Activated CD4-positive, alpha-beta T cell treated with anti-CD3 and anti-CD28 coated beads, Interleukin-2, amount 50 U/mL, for 4 hours (primary cell): ENCODE measurements around the gene PPP1R15B.

ENCODE experiments used
- DNase-seq, 2 experiments: peaks; one replicate each; pipeline ENCODE4 v3.0.0-alpha.2; 2020

PPP1R15B gene

DNA sequence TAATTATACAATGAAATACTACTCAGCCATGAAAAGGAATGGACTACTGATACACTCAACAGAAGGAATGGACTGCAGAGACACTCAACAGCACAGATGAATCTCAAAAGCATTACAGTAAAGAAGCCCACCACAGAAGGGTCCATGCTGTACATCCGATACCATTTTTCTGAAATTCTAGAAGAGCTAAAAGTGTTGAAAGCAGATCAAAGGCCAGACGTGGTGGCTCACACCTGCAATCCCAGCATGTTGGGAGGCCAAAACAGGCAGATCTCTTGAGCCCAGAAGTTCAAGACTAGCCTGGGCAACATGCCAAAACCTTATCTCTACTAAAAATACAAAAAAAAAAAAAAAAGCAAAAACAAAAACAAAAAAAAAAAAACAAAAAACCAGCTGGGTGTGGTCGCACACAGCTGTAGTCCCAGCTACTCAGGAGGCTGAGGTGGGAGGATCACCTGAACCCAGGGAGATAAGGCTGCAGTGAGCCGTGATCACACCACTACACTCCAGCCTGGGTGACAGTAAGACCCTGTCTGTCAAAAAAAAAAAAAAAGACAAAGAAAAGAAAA, 15.5 kb downstream of the PPP1R15B start:
- DNase-seq: no peak

GRCh38 chr1:204391629-204392028, 20.0 kb downstream of the PPP1R15B start:
- DNase-seq: no peak

GRCh38 chr1:204390751-204391466, 20.7 kb downstream of the PPP1R15B start:
- DNase-seq: no peak

DNA sequence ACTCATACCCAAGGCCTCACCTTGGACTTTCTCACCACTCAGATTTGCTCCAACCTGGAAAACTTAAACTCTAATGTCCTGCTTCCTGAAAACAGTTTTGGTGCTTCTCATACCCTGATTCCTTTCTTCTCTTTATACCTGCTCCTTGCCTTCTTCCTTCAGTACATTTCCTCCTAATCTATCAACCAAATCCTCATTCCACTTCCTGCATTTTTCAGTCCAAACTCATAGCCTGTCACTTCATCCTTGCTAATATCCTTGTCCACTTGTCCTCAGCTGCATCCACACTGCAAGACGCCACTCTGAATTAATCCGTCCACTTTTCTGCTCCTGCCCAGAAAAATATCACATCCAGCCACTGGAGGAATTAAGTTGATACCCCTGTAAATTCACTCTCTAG, 25.9 kb downstream of the PPP1R15B start:
- DNase-seq: no peak

GRCh38 chr1:204384636-204385352, 26.8 kb downstream of the PPP1R15B start:
- DNase-seq: no peak

DNA sequence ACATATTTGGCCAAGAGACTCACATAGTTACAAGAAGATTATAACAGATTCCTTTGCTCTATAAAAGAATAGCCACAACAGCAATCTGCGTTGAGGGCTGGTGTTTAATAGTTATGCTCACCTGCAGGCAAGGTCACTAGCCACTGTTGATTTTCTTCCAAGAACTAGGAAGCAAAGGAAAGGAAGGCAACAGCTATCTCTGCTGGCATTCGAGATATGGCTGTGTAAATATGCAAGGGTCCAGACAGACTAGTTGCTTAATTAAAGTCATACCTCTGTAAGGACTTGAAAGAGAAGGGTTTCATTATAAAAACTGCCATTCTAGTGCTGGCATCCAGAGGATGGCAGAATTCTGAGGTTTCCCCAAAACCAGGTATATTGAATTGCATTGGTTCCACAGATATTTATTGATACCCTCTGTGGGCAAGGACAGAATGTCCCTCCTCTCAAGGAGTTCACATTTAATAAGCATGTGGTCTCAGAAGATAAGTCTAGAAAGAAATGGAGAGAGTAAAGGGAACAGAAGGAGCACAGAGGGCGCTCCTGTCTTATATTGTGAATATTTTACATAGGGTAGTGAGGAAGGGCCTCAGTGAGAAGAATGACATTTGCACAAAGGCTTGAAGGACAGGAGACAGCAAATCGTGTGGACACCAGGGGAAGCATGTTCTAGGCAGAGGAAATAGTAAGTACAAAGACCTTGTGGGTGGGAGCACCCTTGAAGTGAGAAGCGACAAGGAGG, 28.3 kb downstream of the PPP1R15B start:
- DNase-seq: no peak

- DNase-seq: no peak
These were observed 28.9 kb downstream of the PPP1R15B start for GRCh38 chr1:204382714-204383083.

DNA sequence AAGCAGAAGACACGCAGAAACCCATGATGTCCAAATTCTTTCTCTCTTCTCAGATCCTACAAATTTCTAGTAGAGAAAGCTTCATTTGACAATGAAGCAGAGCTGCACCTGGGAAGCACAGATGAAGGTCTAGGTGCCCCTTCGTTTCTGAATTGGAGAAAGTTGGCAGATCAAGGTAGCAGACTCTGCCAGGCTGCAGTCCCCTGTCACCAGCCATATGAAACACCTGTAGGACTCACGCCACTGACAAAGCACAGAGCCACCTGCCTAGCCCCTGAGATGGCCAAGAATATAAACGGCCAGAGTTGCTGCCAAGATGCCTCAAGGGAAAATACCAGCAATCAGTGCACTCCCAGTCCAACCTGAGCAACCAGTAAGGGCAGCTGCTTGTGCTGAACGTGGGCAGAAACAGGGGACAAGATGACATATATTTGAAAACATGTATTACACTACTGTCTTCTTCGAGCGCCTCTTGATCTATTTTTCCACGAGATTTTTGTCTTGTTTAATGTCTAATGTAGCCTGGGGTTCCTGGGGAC, 31.3 kb downstream of the PPP1R15B start:
- DNase-seq: no peak

DNA sequence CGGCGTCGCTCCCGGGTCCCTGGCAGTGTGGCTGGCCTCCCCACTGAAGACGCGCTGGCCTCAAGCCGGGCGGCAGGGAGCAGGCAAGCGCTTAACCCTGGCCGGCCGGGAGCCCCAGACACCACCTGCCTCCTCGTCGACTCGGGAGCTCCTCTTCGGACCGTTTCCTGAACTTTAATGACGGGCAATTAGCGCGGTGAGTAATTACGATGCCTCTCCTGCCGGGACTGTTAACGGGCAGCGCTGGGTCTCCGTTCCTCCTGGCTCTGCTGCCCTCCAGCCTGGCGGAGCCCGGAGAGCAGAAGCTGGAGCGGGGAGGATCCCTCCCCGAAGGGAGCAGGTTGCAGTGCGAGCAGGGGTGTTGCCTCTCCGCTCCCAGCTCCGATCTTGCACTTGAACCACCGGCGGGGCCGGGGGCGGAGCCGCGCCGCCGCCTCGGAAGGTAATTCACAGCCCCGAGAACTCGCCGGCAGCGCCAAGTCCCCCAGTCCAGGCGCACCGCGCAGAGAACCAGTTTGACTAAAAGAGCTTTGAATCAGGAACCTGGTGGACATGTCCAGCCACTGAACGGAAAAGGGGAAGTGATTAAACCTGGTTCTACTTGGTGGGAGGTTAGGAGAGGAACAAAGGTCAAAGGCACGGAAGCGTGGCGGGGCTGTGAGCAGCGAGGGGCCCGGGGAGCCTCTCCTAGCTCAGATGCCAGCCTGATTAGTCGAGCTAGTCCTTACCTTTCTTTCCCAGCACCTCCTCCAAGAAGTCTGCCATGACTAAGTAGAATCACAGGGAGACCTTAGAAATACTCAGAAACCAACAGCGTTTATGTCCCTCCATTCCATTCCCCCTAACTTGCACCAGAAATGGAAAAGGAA, 33.6 kb downstream of the PPP1R15B start:
- peak; percentile 38 to 40 for DNase-seq

DNA sequence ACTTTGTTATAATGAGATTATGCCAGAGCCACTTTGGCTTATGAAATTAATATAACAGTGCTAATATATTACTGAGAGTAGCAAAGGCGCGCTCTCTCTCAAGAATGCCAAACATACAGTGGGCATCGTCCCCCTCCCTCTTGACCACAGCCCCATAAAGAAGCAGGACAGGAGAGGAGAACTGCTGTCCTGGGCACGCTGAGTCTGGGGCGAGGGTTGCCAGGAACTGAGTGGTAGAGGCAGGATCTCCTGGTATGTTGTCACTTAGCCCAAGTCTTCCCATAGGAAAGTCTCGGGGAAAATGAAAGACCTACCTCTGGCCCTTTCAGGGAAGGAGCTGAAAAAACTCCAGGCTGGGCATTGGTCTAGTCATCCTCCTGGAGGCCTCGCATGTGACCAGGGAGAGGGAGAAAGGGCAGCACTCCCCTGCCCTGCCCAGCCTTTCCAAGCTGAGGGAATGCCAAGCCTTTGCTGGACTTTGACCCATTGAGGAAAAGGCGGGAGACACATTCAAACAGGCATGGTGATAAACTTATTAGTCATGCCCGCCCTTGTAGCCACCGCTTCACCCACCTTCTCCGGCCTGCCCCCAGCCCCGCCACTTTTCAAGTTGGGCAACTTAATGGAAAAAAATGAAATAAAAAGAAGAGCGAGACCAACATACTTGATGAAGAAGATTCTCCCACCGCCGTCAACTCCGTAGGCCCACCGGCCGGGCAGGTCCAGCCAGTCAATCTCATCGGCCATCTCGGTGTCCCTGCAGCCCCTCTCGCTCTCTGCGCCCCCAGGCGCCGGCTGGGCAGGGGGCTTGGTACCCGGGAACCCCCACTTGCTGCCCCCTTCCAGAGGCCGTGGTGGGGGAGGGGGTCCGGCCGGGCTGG, 34.5 kb downstream of the PPP1R15B start:
- no peak for DNase-seq

DNA sequence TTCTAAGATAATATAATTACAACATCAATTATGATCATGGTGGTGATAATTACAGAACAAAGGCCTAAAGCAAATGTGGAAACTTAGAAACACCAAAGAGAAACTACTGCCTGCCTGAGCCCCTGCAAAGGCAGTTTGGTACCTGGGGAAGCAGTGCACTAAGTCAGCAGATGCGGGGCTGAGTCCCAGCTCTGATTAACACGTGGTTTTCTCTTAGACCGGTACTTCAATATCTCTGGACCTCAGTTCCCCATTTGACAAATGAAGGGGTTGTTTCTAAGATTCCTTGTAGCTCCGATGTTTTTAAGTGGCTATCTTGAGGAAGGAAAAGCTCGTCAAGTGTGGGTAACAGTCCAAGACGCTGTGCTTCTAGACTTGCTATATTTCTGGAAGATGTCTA, 35.2 kb downstream of the PPP1R15B start:
- no peak for DNase-seq

GRCh38 chr1:204373911-204374310, 37.7 kb downstream of the PPP1R15B start:
- DNase-seq: no peak

DNA sequence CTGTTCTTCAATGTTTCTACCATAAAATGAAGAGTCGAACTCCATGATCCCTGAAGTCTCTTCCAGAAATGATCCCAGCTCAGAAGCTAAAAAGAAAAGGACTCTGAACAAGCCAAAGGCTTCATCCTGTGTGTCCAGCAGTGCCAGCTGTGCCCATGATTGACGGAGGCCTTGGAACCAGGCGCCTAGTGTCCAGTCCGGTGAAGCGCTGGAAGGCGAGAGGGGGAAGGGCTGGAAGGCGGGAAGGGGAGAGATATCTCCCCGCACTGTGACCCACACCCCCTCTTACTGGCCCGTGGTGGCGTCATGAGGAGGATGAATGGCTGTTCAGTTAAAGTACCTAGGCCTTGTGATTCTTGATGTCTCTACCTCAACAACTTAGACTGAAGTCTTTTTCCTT, 41.4 kb downstream of the PPP1R15B start:
- no peak for DNase-seq

DNA sequence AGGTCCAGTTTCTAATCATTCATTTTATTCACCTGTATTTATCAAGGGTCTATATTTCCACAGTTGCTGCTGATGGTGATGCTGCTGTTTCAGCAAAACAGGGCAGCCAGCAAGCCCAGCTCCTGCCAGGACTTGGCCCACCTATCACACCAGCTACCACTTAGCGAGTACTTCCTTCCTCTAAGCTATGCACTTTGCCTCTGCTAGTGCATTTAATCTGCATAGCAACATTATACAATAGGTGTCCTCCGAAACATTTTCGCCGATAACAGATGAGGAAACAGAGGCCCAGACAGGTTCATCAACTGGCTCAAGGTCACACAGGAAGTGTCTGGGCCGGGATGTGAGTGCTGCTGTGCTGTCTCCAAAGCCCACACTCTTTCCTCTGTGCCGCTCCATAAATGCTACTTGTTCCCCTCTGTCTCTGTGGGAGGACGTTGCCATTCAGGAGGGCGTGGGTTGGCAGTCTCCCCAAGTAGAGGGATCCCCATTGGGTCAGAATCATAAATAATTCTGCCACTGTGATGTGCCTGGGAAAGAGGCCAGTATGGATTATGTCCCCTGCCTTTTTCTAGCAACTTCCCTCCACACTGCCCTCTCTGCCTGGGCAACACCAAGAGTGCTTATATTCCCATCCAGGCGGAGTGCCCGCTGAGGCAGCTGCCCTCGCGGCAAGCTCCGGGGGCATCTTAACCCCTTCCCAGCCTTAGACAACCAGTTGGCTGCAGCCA, 42.5 kb downstream of the PPP1R15B start:
- DNase-seq: no peak

- no peak for DNase-seq
These were observed 43.7 kb downstream of the PPP1R15B start for GRCh38 chr1:204367956-204368355.

- no peak for DNase-seq
These were observed 44.3 kb downstream of the PPP1R15B start for GRCh38 chr1:204367193-204367858.

DNA sequence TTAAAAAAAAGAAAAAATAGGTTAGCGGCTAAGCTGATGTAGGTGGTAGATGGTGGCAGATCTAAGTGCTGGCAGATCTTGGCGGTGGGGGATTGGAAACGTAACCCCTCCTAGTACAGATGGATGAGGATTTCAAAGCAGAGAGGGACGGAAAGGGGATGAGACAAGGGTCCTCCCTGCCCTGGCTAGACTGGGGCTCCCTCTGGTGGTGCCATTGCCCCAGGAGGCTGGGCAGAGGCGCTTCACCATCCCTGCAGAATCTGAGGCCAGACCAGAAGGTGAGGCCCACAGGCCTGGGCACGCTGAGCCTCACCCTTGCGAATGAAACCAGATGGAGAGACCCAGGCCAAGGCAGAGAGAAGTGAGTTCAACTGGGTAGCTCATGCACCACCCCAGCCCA, 44.9 kb downstream of the PPP1R15B start:
- no peak for DNase-seq

- DNase-seq: peak; percentile 68 to 71
These were observed 48.1 kb downstream of the PPP1R15B start for GRCh38 chr1:204363335-204364114.

- no peak for DNase-seq
These were observed 48.7 kb downstream of the PPP1R15B start for GRCh38 chr1:204362984-204363334.
